Activated T-helper 1 cell treated with anti-CD3 and anti-CD28 coated beads, Interleukin-2, amount 50 U/mL, for 16 hours (primary cell): ENCODE measurements around the gene TM4SF20.
"Not testable (repeated sequence)": the region's sequence is repeated elsewhere in the genome, so short reads cannot be mapped to it uniquely, and the experiment has no call there.

ENCODE experiments used
- DNase-seq, 2 donors: peaks; one replicate each; pipeline ENCODE4 v3.0.0-alpha.2; 2020; ENCODE audit warnings: low read depth in 1 of 2, low spot score in 1 of 2

The TM4SF20 gene

GRCh38 chr2:227398684-227399670 lies 19.9 kb upstream of the TM4SF20 start:
- no peak for DNase-seq

GRCh38 chr2:227397562-227397961 lies 18.5 kb upstream of the TM4SF20 start:
- no peak for DNase-seq

GRCh38 chr2:227395556-227395955 lies 16.4 kb upstream of the TM4SF20 start:
- DNase-seq, result no peak

GRCh38 chr2:227394401-227394800 lies 15.3 kb upstream of the TM4SF20 start:
- DNase-seq, result no peak

- DNase-seq, result no peak
These were observed 11.6 kb upstream of the TM4SF20 start for GRCh38 chr2:227390468-227391256.

- DNase-seq, result no peak
These were observed 10.6 kb upstream of the TM4SF20 start for GRCh38 chr2:227389661-227390060.

GRCh38 chr2:227389231-227389630 lies 10.1 kb upstream of the TM4SF20 start:
- no peak for DNase-seq

GRCh38 chr2:227388537-227389011 lies 9.5 kb upstream of the TM4SF20 start:
- DNase-seq, result no peak

GRCh38 chr2:227387583-227387982 lies 8.5 kb upstream of the TM4SF20 start, which contains the start of gene SCYGR1:
SCYGR1 (minus strand) TSS chr2:227387949; CDS start chr2:227387949, 0 bp downstream.
- not testable (repeated sequence) for DNase-seq

GRCh38 chr2:227386630-227387029 lies 7.5 kb upstream of the TM4SF20 start:
- DNase-seq, result no peak

- DNase-seq, result no peak
These were observed 4.6 kb upstream of the TM4SF20 start for GRCh38 chr2:227383686-227384085.

- not testable (repeated sequence) for DNase-seq
These were observed 3.2 kb upstream of the TM4SF20 start for GRCh38 chr2:227382241-227382835.

GRCh38 chr2:227378371-227378782 lies 729 bp downstream of the TM4SF20 start:
- no peak for DNase-seq

- DNase-seq, result no peak
These were observed 1.4 kb downstream of the TM4SF20 start for GRCh38 chr2:227377467-227378351.

- DNase-seq, result no peak
These were observed 2.3 kb downstream of the TM4SF20 start for GRCh38 chr2:227376656-227377396.

- peak in 1 of 2 donors; percentile 3 for DNase-seq
These were observed 4.9 kb downstream of the TM4SF20 start for GRCh38 chr2:227374158-227374557.

GRCh38 chr2:227373389-227373788 lies 5.7 kb downstream of the TM4SF20 start:
- no peak for DNase-seq

GRCh38 chr2:227370791-227371312 lies 8.3 kb downstream of the TM4SF20 start:
- DNase-seq, result no peak

- DNase-seq, result no peak
These were observed 9.0 kb downstream of the TM4SF20 start for GRCh38 chr2:227370092-227370491.
